ENCODE measurements around the gene CAMP.
A peak's percentile ranks its signal among the peaks of the same experiment; 100 is the strongest.

CAMP gene

GRCh38 chr3:48232232-48232631 is 8.9 kb downstream of the CAMP start:
- no peak overlapping the region for H3K4me3 ChIP-seq (replicated peaks; ENCODE audit: insufficient read depth, low read length)
- no peaks in the 10 kb centered on the region for H3K27me3 ChIP-seq (ENCODE audit: insufficient read depth, poor library complexity, severe bottlenecking)
- no peak for DNase-seq (ENCODE audit: low read depth in 1 of 2, low spot score in 1 of 2)
- TF ChIP-seq CTCF (IDR thresholded peaks at IDR 0.05; ENCODE audit: insufficient read depth, low read length): no peak
- no peak for TF ChIP-seq SPI1 (IDR thresholded peaks at IDR 0.05; ENCODE audit: borderline replicate concordance, low read depth)
- H3K27ac ChIP-seq (replicated peaks): no peak overlapping the region

- Histone ChIP-seq H3K27me3 (ENCODE audit: insufficient read depth, poor library complexity, severe bottlenecking) (no peaks in the 10 kb centered on the region), H3K27ac (replicated peaks) (no peak overlapping the region), H3K4me3 (replicated peaks; ENCODE audit: insufficient read depth, low read length) (no peak overlapping the region)
- peak; percentile 45 to 74 for DNase-seq (ENCODE audit: low read depth in 1 of 2, low spot score in 1 of 2)
- TF ChIP-seq GABPA (IDR thresholded peaks at IDR 0.05; ENCODE audit: low read depth) (no peak), CTCF (IDR thresholded peaks at IDR 0.05; ENCODE audit: insufficient read depth, low read length) (peak; percentile 55)
These were observed 9.4 kb downstream of the CAMP start for GRCh38 chr3:48232734-48233133.

- no peaks in the 10 kb centered on the region for H3K27me3 ChIP-seq (ENCODE audit: insufficient read depth, poor library complexity, severe bottlenecking)
- H3K27ac ChIP-seq (replicated peaks): no peak overlapping the region
- DNase-seq (ENCODE audit: low read depth in 1 of 2, low spot score in 1 of 2): no peak
- H3K4me3 ChIP-seq (replicated peaks; ENCODE audit: insufficient read depth, low read length): no peak overlapping the region
- TF ChIP-seq REST (IDR thresholded peaks at IDR 0.05; ENCODE audit: insufficient replicate concordance, low read depth) (no peak), CTCF (IDR thresholded peaks at IDR 0.05; ENCODE audit: insufficient read depth, low read length) (no peak), GABPA (IDR thresholded peaks at IDR 0.05; ENCODE audit: low read depth) (no peak), SPI1 (IDR thresholded peaks at IDR 0.05; ENCODE audit: borderline replicate concordance, low read depth) (no peak), POLR2AphosphoS5 (IDR thresholded peaks at IDR 0.05; ENCODE audit: low read depth) (no peak)
These were observed 10.2 kb downstream of the CAMP start for GRCh38 chr3:48233542-48233941.

- H3K27ac ChIP-seq (replicated peaks): no peak overlapping the region; the same call in 1 of the 2 replicates
- no peak overlapping the region for H3K4me3 ChIP-seq (replicated peaks; ENCODE audit: insufficient read depth, low read length)
- DNase-seq (ENCODE audit: low read depth in 1 of 2, low spot score in 1 of 2): no peak
- TF ChIP-seq GABPA (IDR thresholded peaks at IDR 0.05; ENCODE audit: low read depth) (no peak), SPI1 (IDR thresholded peaks at IDR 0.05; ENCODE audit: borderline replicate concordance, low read depth) (no peak), CTCF (IDR thresholded peaks at IDR 0.05; ENCODE audit: insufficient read depth, low read length) (no peak), REST (IDR thresholded peaks at IDR 0.05; ENCODE audit: insufficient replicate concordance, low read depth) (no peak), POLR2AphosphoS5 (IDR thresholded peaks at IDR 0.05; ENCODE audit: low read depth) (no peak)
- H3K27me3 ChIP-seq (ENCODE audit: insufficient read depth, poor library complexity, severe bottlenecking): no peaks in the 10 kb centered on the region
These were observed 13.2 kb downstream of the CAMP start for GRCh38 chr3:48236531-48236930.

Measured in HL-60 (cell line).